DND-41 (cell line): ENCODE results near the gene RAMP3.

Experiments used
- ATAC-seq: fragments of 200-7000 bp; cut with Tn5 transposase; 3 replicates; pipeline ENCODE4 v1.9.1; 2021; ENCODE audit warnings: low read depth; ENCODE audit not compliant: insufficient read depth
- DNase-seq: peaks from one replicate; pipeline ENCODE4 v3.0.0-alpha.2; 2020
- H2AFZ ChIP-seq: 2 replicates; pipeline ENCODE4 v1.6.0; 2012; ENCODE audit warnings: low read depth, low read length
- H3K27ac ChIP-seq: 2 replicates; pipeline ENCODE4 v1.5.1; 2012; ENCODE audit warnings: low read length, inconsistent platforms
- H3K27me3 ChIP-seq: fragments of 200-600 bp; sonication (generic); 2 replicates; pipeline ENCODE4 v1.6.0; 2012; ENCODE audit warnings: low read length, mild to moderate bottlenecking, inconsistent platforms; ENCODE audit not compliant: insufficient read depth, poor library complexity
- H3K36me3 ChIP-seq: 2 replicates; pipeline ENCODE4 v1.5.1; 2012; ENCODE audit warnings: low read length, inconsistent platforms; ENCODE audit not compliant: insufficient read depth
- H3K4me1 ChIP-seq: 2 replicates; pipeline ENCODE4 v1.5.1; 2012; ENCODE audit warnings: mild to moderate bottlenecking, low read length; ENCODE audit not compliant: insufficient read depth
- H3K4me2 ChIP-seq: 2 replicates; pipeline ENCODE4 v1.6.0; 2012; ENCODE audit warnings: mild to moderate bottlenecking, moderate library complexity, low read length, inconsistent platforms; ENCODE audit not compliant: insufficient read depth
- H3K4me3 ChIP-seq, 2 experiments: fragments of 200-600 bp in 1 of 2; shearing (Covaris generic) in 1 of 2; 2 replicates each; pipeline ENCODE4 v1.5.1; 2012 to 2016; ENCODE audit warnings: inconsistent platforms in 2 of 2, low read length in 2 of 2, mild to moderate bottlenecking in 2 of 2, low read depth in 1 of 2, moderate library complexity in 1 of 2
- H3K79me2 ChIP-seq: 2 replicates; pipeline ENCODE4 v1.6.0; 2012; ENCODE audit warnings: low read length, inconsistent platforms; ENCODE audit not compliant: insufficient read depth
- H3K9ac ChIP-seq: 2 replicates; pipeline ENCODE4 v1.6.0; 2012; ENCODE audit warnings: low read depth, mild to moderate bottlenecking, inconsistent platforms, low read length, moderate library complexity
- H3K9me3 ChIP-seq: 2 replicates; pipeline ENCODE4 v1.5.1; 2012; ENCODE audit warnings: low read length, moderate library complexity, mild to moderate bottlenecking, inconsistent platforms; ENCODE audit not compliant: insufficient read depth, severe bottlenecking
- H4K20me1 ChIP-seq: 2 replicates; pipeline ENCODE4 v1.6.0; 2012; ENCODE audit warnings: low read length; ENCODE audit not compliant: insufficient read depth
- CTCF ChIP-seq: IDR thresholded peaks from 2 replicates; pipeline ENCODE4 v1.5.1; 2012; ENCODE audit warnings: borderline replicate concordance, low read length, moderate library complexity, mild to moderate bottlenecking; ENCODE audit not compliant: poor library complexity, severe bottlenecking; ENCODE audit errors: extremely low read depth
- EZH2 ChIP-seq: IDR thresholded peaks from 3 replicates; pipeline ENCODE4 v1.6.1; 2012; ENCODE audit warnings: borderline replicate concordance, low read depth, mild to moderate bottlenecking, moderate library complexity, low read length, inconsistent platforms; ENCODE audit not compliant: severe bottlenecking

Gene RAMP3

GRCh38 chr7:45173596-45174327, 16.2 kb downstream of the RAMP3 start:
- H4K20me1 ChIP-seq = peaks cover 3% of the 10 kb centered on the region; the same call in 1 of the 2 replicates

GRCh38 chr7:45174328-45174610, 16.7 kb downstream of the RAMP3 start:
- H3K36me3 ChIP-seq = no peaks in the 10 kb centered on the region
- ATAC-seq (no peak), DNase-seq (no peak)
- H3K4me1 ChIP-seq = no peaks in the 10 kb centered on the region
- no peaks in the 10 kb centered on the region for H3K9me3 ChIP-seq
- H3K27ac ChIP-seq = no peak overlapping the region
- TF ChIP-seq CTCF (no peak), EZH2 (no peak)
- H3K27me3 ChIP-seq = peaks cover 6% of the 10 kb centered on the region
- no peak overlapping the region for H3K9ac ChIP-seq
- H3K4me2 ChIP-seq = no peak overlapping the region
- H2AFZ ChIP-seq = no peak overlapping the region
- H4K20me1 ChIP-seq = peaks cover 3% of the 10 kb centered on the region; the same call in 1 of the 2 replicates
- H3K79me2 ChIP-seq = no peaks in the 10 kb centered on the region
- no peak overlapping the region for H3K4me3 ChIP-seq

More at GRCh38 chr7:45173596-45174327, 16.2 kb downstream of the RAMP3 start:
- Histone ChIP-seq H3K36me3 (no peaks in the 10 kb centered on the region), H2AFZ (no peak overlapping the region), H3K4me1 (no peaks in the 10 kb centered on the region), H3K4me3 (no peak overlapping the region), H3K79me2 (no peaks in the 10 kb centered on the region), H3K9me3 (no peaks in the 10 kb centered on the region), H3K4me2 (no peak overlapping the region), H3K9ac (no peak overlapping the region), H3K27ac (no peak overlapping the region), H3K27me3 (peaks cover 3% of the 10 kb centered on the region)
- DNase-seq (no peak), ATAC-seq (no peak)
- no peak for TF ChIP-seq CTCF
- no peak for TF ChIP-seq EZH2

GRCh38 chr7:45174966-45175765, 17.6 kb downstream of the RAMP3 start:
- no peaks in the 10 kb centered on the region for H3K9me3 ChIP-seq
- no peaks in the 10 kb centered on the region for H3K4me1 ChIP-seq
- no peak overlapping the region for H3K4me3 ChIP-seq
- DNase-seq (no peak), ATAC-seq (no peak)
- TF ChIP-seq CTCF = no peak
- peaks cover 4% of the 10 kb centered on the region for H3K27me3 ChIP-seq
- peaks cover 3% of the 10 kb centered on the region; the same call in 1 of the 2 replicates for H4K20me1 ChIP-seq
- H3K9ac ChIP-seq = no peak overlapping the region
- H3K27ac ChIP-seq = no peak overlapping the region
- H2AFZ ChIP-seq = no peak overlapping the region
- no peak overlapping the region for H3K4me2 ChIP-seq
- no peaks in the 10 kb centered on the region for H3K36me3 ChIP-seq
- H3K79me2 ChIP-seq = no peaks in the 10 kb centered on the region
